Left forelimb (tissue), 1 donor: Measurements from ENCODE around the gene NTRK1.

ENCODE experiments used
- DNase-seq: peaks from one replicate; pipeline ENCODE4 v3.0.0-alpha.2; 2018; ENCODE audit warnings: low spot score

The NTRK1 gene

DNA sequence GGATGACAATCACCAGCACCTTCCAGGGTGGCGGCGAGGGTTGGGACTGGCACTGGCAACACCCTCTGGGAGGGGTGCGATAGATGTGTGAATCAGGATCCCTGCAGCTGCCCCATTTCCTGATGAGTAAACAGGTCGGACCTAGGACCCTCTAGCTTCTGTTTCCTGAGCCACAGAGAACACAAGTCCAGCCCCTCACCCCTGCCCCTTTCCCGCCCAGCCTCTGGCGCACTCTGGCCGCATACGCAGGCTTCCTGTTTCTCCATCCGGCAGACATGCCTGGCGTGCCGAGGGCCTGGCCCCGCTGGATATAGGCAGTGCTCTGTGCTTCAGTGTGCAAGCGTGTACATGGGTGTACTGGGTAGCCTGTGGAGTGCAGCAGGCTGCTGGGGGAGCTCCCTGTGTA lies 37.5 kb downstream of the NTRK1 start:
- DNase-seq = no peak

DNA sequence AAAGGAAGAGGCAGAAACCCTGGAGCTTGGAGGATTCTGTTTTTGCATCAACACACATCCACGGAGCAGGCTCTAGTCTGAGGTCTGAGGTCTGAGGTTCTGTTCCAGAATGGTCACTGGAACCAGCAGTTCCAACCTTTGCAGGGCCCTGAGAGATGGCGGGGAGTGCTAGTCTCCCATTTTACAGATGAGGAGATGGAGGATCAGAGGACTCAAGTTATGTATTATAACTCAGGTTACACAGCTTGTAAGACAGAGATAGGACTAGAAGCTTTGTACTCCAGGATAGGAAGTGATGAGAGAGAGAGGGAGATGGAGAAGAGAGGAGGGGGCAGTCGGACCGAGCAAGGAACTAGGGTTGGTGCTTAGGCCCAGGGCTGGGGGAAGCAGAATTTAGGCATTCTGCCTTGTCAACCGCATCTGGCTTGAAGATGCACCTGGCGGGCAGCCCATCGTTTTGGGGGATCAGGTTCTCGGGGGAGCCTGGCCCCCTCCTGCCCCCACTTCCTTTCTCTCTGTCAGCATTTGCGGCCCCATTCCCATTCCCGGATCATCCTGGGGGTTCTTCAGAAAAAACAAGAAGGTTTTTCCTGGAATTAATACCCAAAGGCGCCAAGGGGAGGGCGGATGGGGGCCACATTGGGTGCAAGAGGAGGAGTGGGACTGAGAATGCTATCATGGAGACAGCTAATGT lies 38.5 kb downstream of the NTRK1 start:
- no peak for DNase-seq

DNA sequence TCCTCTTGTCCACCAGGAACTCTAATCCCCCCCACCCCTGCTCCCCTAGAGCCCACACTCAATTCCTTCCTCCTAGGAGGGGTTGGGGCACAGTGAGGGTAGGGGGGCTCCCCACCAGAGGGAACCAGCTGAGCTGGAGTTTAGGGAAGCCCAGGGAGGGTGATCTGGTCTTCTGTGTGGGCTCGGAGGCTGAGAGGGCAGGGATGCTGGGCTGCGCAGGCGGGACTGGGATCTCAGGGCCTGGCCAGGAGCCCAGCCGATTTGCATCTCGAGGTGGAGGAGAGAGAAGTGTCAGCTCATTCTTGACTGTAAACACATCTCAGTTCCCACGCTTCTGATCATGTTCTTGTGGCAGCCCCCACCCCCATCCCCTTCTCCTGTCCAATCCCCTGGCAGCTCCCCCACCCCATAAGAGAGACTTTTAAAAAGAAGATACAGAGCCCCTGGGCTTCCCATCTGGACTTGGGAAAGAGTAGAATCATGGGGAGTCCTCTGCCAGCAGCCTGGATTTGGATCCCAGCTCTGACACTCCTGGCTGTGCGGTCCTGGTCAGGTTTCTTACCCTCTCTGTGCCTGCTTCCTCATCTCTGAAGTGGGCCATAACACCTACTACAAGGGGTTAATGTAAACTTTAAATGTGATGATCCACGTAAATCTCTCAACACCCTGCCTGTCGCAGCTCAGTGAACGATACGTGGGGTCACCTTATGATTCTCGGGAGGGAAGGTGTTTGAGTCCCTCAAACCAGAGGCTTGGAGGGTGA lies 39.5 kb downstream of the NTRK1 start:
- no peak for DNase-seq

DNA sequence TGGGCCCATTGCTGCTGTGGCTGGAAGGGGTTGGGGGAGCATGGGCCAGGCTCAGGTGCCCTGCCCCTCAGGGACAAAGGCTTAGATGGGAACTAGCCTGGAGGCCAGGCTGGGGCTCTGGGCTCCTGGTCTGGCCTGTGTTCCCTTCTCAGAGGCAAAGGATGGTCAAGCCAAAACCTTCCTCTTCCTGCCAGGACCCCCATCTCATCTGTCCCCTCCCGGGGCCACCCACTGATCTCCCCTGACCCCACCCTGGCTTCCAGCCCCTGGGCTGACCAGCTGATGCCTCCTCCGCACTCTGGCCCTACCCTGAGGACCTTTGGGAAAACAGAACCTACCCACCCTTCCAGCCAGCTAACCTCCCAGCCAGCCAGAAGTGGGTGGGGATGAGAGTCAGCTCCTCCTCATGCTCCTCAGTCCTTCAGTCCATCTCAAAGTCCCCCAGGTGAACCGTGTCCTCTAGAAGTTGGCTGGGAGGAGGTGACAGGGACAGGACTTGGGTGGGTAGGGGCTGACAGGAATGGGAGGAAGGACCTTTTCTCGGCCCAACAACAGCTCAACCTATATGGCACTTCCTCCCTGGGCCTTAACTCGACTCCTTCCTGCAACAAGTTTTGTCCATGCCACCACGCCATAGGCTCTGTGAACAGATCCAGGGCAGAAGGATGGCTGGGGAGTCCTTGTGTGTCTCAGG lies 40.4 kb downstream of the NTRK1 start:
- no peak for DNase-seq

DNA sequence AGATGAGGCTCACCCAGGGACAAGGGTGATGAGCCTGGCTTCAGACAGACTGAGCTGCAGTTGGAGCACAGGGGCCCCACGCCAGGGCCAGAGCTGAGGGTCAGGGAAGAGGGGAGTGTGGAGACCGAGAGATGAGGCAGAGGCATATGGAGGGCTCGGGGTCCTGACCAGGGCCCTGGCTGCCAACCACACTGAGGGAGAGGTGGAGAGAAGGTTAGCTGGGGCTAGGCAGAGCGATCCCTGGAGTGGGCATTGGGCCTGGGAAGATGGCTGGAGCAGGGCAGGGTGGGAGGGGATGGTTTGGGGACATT lies 40.9 kb downstream of the NTRK1 start:
- DNase-seq = no peak

DNA sequence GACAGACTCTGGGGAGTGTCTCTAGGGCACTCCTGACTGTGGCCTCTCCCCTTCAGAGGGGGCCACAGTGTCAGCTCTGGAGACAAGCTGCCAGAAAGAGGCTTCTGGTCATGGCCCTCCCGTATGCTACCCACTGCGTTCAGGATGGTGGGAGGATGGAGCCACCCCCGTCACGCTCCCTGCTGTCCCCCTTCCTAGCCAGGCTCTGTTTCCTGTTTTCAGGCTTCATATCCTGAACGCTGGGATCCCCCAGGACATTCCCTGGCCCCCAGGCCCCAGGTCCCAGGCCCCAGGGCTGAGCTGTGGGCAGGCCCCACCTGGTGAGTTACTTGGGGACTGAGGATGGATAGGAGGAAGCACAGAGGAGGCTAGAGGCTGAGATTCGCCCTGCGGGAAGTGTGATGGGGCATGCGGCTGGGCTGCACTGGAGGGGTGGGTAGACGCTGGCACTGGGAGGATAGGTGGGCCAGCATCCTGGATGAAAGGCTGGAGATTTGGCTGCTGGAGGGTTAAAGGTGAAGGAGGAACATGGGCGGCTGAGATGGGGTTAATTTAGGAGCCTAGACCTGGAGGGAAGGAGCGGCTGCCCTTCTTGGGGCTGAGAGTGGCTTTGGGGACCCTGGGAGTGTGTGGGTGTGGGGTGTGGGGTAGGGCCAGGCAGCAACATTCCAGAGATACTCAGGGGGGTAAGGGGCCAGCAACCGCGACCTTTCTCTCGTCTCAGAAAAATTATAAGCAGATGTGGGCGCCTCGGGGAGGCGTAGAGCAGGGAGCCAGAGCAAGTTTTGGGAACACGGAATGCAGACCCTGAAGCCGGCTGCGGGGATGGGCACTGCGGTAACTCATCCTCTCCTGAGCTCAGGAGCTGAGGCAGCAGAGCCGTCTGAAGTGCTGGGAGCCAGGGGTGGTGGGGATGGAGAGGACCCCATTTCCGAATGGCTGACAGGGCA lies 41.6 kb downstream of the NTRK1 start:
- DNase-seq = no peak

DNA sequence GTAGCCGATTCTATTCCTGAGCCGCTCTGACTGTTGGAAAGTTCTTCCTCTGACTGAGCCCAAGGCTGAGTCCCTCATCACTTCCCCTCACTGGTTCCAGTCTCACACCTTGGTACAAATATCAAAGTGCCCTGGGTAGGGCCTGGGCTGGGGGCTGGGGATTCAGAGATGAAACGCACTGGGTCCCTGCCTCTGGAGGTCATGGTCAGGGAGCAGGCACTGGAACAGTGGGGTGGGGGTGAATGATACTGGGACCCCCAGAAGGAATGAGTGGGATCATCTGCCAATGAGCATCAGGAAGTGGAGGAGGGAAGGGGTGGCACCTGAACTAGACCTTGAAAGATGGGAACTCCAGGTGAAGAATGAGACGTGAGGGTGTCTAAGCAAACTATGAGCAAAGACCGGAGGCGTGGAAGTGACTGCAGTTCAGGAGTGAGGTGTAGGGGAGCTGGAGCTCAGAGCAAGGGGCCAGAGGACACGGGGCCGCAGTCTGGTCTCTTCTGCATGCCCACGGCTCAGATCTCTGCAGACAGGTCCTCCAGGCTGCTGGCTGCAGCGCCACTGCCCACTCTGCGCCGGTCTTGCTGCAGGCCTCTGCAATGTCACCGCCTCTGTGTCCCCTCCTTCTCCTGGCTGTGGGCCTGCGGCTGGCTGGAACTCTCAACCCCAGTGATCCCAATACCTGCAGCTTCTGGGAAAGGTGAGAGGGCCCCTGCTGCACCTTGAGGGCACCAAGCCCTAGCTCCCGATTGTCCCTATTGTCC lies 42.8 kb downstream of the NTRK1 start:
- DNase-seq = no peak

DNA sequence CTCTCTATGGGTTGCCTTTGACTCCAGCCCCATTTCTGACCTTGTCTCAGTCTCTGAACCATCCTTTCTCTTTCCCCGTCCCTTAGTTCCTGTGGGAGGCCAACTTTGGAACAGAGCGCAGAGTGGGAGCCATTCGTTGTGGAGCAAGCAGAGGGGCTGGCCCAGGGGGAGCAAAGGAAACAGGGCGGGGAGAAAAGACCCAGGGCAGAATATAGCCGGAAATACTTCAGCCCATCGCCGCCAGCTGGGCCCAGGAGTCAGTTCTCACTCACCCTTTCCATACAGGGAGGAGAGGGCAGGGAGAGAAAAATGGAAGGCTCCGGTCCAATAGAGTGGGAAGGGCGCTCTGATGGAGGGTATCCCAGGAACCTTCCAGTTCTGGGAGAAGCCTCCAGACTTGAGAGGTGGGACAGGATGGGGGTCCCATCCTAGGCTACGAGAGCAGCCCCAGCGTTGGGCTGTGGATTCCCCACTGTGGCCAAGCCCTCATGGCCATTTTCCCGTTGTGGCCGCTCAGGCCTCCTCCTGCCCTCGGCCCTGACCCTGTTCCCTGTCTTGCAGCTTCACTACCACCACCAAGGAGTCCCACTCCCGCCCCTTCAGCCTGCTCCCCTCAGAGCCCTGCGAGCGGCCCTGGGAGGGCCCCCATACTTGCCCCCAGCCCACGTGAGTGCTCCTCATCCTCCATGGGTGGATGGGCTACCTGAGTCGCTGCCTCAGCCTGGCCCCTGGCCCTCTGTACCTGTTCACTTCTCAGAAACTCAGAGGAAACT lies 43.7 kb downstream of the NTRK1 start:
- DNase-seq = no peak

DNA sequence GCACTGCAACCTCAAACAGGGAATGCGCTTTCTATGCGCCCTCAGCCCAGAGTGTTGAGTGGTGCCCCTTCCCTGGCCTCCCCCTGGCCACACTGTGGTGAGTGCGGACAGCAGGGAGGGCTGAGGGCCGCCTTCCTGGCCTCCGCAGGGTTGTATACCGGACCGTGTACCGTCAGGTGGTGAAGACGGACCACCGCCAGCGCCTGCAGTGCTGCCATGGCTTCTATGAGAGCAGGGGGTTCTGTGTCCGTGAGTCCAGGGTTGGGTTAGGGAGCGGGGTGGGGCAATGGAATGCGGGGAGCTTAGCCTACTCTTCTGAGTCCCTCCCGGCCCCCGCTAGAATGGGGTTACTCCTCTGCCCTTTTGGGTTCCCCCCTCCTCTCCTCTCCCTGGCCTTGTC lies 44.5 kb downstream of the NTRK1 start:
- no peak for DNase-seq

DNA sequence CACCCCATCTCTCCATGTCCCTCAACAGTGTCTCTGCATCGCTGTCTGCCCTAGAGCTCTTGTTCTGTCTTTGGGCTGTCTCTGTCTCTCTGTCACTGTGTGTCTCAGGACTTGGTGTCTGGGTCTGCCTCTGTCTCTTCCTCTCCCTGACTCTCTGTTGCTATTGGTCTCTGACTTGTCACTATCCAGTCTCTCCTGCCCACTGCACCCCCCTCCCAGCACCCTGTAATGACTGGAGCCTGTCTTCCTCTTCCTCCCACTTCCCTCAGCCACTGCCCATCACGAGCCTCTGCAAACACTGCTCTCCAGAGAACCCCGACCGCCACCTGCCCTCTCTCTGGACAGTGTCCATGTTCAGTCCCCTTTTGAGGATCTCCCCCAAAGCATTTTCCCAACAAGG lies 45.0 kb downstream of the NTRK1 start:
- no peak for DNase-seq

DNA sequence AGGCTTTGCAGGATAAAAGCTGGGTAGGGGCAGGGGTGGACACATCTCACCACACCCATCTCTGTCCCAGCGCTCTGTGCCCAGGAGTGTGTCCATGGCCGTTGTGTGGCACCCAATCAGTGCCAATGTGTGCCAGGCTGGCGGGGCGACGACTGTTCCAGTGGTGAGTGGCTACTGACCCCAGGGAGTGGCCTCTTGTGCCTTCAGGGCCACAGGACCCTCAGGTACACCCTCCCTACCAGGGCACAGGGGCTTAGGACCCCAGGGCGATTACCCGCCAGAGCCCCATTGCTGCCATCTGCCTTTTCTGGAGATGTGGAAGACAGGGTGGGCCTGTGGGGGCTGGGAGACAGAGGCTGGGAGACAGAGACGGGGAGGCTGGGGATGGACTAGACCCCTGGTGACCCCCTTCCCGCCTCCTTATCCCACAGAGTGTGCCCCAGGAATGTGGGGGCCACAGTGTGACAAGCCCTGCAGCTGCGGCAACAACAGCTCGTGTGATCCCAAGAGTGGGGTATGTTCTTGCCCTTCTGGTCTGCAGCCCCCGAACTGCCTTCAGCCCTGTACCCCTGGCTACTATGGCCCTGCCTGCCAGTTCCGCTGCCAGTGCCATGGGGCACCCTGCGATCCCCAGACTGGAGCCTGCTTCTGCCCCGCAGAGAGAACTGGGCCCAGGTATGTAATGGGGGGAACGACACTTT lies 45.7 kb downstream of the NTRK1 start:
- DNase-seq = no peak

DNA sequence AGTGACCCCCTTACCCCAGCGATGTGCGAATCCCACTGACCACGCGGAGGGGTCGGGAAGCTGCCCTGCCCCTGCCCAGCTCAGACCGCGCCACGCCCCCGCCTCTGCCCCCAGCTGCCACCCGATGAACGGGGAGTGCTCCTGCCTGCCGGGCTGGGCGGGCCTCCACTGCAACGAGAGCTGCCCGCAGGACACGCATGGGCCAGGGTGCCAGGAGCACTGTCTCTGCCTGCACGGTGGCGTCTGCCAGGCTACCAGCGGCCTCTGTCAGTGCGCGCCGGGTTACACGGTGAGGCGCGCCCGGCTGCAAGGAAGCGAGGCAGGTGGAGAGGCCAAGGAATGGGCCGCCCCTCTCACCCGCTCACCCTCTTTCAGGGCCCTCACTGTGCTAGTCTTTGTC lies 47.9 kb downstream of the NTRK1 start:
- DNase-seq = no peak

DNA sequence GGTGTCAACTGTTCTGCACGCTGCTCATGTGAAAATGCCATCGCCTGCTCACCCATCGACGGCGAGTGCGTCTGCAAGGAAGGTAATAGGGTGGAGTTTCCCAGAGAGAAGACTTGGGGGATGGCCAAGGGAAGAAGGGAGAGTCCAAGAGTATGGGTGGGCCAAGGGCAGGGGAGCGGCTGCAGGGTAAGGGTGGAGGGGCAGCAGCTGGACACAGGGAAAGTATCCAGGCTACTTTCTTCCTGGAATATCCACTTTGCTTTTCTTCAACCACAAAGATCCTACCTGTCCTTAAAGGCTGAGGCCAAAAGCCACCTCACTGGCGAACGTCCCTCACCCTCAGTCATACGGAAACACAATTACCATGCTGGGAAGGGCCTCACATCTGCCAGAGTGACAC lies 48.3 kb downstream of the NTRK1 start:
- no peak for DNase-seq

DNA sequence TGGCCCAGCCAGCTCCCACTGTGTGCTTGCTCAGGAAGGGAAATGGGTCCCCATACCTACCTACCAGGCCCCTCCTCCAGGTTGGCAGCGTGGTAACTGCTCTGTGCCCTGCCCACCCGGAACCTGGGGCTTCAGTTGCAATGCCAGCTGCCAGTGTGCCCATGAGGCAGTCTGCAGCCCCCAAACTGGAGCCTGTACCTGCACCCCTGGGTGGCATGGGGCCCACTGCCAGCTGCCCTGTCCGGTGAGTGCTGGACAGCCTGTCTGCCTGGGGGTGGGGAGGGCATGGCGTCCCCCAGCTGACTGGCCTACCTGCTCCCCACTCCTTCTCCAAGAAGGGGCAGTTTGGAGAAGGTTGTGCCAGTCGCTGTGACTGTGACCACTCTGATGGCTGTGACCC lies 49.0 kb downstream of the NTRK1 start:
- DNase-seq = no peak

DNA sequence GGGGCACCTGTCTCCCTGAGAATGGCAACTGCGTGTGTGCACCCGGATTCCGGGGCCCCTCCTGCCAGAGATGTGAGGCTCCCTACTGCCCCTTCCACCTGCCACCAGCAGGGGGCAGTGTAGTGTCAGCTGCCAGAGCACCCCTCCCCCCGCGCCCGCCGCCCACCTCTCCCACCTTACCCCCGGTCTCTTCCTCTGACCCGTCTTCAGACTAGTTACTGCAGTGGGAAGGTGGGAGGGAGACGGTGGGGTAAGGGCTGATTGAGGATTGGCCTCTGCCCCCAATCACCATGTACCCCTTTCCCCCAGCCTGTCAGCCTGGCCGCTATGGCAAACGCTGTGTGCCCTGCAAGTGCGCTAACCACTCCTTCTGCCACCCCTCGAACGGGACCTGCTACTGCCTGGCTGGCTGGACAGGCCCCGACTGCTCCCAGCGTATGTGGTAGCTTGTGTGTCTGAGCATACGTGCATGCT lies 49.7 kb downstream of the NTRK1 start:
- no peak for DNase-seq

DNA sequence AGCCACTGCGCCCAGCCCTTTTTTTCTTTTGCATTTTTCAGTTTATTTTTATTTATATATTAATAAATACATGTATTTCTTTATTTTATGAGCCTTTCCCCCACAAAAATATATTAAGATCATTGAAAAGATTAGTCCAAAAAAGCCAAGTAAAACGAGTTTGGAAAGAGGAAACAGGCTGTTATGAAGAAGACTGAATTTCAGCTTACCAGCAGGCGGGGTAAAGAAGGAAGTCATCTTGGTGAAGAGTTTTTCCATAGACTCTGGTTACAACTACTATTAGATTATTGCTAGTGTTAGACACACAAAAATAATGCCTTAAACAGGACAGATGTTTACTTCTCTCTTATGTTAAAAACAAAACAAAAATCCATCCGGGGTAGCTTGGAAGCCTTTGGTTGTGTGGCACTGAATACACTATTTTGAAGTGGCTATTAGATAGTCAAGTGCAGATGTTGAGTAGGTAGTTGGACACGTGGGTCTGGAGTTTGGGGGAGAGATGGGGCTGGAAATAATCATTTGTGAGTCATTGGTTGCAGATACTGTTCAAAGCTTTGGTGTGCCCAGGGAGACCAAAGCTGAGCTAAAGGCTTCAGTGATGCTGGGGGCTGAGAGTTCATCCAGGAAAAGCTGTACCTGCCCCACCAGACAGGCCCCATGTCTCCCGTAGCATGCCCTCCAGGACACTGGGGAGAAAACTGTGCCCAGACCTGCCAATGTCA lies 51.1 kb downstream of the NTRK1 start:
- no peak for DNase-seq

DNA sequence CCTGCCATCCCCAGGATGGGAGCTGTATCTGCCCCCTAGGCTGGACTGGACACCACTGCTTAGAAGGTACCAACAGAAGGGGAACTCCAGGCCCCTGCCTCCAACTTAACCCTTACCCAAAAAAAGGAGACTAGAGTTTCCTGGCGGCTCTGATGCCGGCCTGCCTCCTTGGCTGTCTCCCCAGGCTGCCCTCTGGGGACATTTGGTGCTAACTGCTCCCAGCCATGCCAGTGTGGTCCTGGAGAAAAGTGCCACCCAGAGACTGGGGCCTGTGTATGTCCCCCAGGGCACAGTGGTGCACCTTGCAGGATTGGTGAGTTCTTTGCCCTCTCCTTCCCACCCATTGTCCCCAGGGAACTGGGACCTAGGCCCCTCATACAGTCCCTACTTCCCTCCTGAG lies 51.6 kb downstream of the NTRK1 start:
- DNase-seq = no peak

DNA sequence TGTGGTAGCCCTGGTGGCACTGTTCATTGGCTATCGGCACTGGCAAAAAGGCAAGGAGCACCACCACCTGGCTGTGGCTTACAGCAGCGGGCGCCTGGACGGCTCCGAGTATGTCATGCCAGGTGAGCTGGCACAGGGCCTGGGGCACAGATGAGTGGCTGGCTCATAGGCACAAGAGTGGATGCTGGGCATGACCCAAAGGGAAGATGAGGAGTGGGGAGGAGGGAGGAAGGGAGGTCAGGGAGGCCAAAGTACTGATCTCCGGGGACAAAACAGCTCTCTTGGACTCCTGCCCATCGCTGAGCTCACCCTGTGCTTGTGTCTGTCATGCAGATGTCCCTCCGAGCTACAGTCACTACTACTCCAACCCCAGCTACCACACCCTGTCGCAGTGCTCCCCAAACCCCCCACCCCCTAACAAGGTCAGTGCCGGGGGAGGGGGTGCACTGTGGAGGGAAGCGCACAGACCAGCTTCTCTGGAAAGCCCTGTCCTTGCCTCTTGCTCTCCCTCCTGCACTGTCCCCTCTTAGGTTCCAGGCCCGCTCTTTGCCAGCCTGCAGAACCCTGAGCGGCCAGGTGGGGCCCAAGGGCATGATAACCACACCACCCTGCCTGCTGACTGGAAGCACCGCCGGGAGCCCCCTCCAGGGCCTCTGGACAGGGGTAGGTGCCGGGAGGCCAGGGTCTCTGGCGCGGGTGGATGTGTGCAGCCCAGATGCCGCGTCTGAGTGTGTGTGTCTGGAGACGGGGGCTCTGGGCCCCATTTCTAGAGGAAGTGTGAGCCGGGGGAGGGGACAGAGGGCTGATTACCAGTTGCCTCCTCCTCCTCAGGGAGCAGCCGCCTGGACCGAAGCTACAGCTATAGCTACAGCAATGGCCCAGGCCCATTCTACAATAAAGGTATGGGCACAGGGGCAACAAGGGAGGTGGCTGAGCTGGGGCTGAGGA lies 52.5 kb downstream of the NTRK1 start:
- no peak for DNase-seq
